HepG2 (cell line): Measurements from ENCODE around the gene FBXO11. TPM values are rescaled to one million over a fixed set of nuclear protein-coding genes. Genes with fewer than 3 reads are reported as not detected.

Source experiments
- ATAC-seq: fragments of 200-7000 bp; cut with Tn5 transposase; 3 replicates; pipeline ENCODE4 v1.9.1; 2020; ENCODE audit warnings: mild to moderate bottlenecking, moderate library complexity
- Bru-seq: library from RNA; stranded (reverse); fragments of 400-500 nt; gene quantifications from one replicate; lab custom pipeline; 2021; lab: Mats Ljungman, UMichigan
- BruChase-seq, 2 experiments: library from RNA; stranded (reverse); fragments of 400-500 nt; gene quantifications; one replicate each; lab custom pipeline; 2021; lab: Mats Ljungman, UMichigan
- BruUV-seq: library from RNA; stranded (reverse); fragments of 400-500 nt; replicated peaks from 2 replicates; lab custom pipeline; 2021; lab: Mats Ljungman, UMichigan
- CTCF ChIA-PET: fragments of 300-600 bp; formaldehyde crosslinking; extraction: SDS; loops from one replicate; lab custom pipeline; 2021; ENCODE audit warnings: low total read pairs, inconsistent platforms, low intra/inter-chr PET ratio; lab: Yijun Ruan, JAX
- POLR2A ChIA-PET: fragments of 350-600 bp; sonication (Branson Sonifier 250); formaldehyde crosslinking; loops from one replicate; lab custom pipeline; 2020; ENCODE audit warnings: antibody characterized with exemption, inconsistent platforms; lab: Yijun Ruan, JAX
- DNase-seq: peaks from one replicate; pipeline ENCODE4 v3.0.0-alpha.2; 2015; ENCODE audit warnings: low spot score
- FAIRE-seq: peaks from 3 replicates; lab custom pipeline; 2011; peaks lifted over from hg19 to GRCh38; lab: Jason Lieb, UNC
- H2AFZ ChIP-seq: one replicate; pipeline ENCODE4 v1.6.1; 2011; ENCODE audit warnings: low read length, inconsistent platforms
- H3K27ac ChIP-seq: fragments of 300-600 bp; 3 replicates; pipeline ENCODE4 v1.8.0; 2011; ENCODE audit warnings: mixed run types, mild to moderate bottlenecking, mixed read lengths, low read length, inconsistent platforms; ENCODE audit not compliant: insufficient read depth; ENCODE audit errors: extremely low read length
- H3K27me3 ChIP-seq, 2 experiments: fragments of 200-600 bp in 1 of 2; 2 replicates in 1 of 2; 3 replicates in 1 of 2; pipeline versions ENCODE4 v1.6.0 to v1.8.0; 2011; ENCODE audit warnings: low read length in 2 of 2, mild to moderate bottlenecking in 2 of 2, moderate library complexity in 2 of 2, inconsistent platforms in 1 of 2; ENCODE audit not compliant: insufficient read depth in 2 of 2, control insufficient read depth in 1 of 2
- H3K36me3 ChIP-seq, 2 experiments: fragments of 200-600 bp in 1 of 2; replicated peaks in 1 of 2; 2 replicates in 1 of 2; 3 replicates in 1 of 2; pipeline versions ENCODE4 v1.5.1 to v1.8.0; 2011; ENCODE audit warnings: low read length in 2 of 2, inconsistent platforms in 1 of 2; ENCODE audit not compliant: insufficient read depth in 2 of 2, control insufficient read depth in 1 of 2
- H3K4me1 ChIP-seq: 2 replicates; pipeline ENCODE4 v1.5.1; 2012; ENCODE audit warnings: low read length, inconsistent platforms; ENCODE audit not compliant: insufficient read depth
- H3K4me2 ChIP-seq: 2 replicates; pipeline ENCODE4 v1.6.0; 2011; ENCODE audit warnings: low read depth, low read length, inconsistent platforms
- H3K4me3 ChIP-seq, 3 experiments: fragments of 200-600 bp in 1 of 3; sonication (generic), shearing (Covaris generic) in 1 of 3; replicated peaks in 1 of 3; 2 replicates each; pipeline ENCODE4 v1.5.1; 2011 to 2016; ENCODE audit warnings: low read length in 3 of 3, inconsistent platforms in 2 of 3, low read depth in 2 of 3, mild to moderate bottlenecking in 2 of 3, control low read depth in 1 of 3, mixed read lengths in 1 of 3; ENCODE audit not compliant: insufficient read depth in 1 of 3
- H3K79me2 ChIP-seq: one replicate; pipeline ENCODE4 v1.6.1; 2011; ENCODE audit warnings: low read length, inconsistent platforms; ENCODE audit not compliant: insufficient read depth
- H3K9ac ChIP-seq: 2 replicates; pipeline ENCODE4 v1.6.0; 2011; ENCODE audit warnings: mild to moderate bottlenecking, low read depth, low read length, inconsistent platforms; ENCODE audit not compliant: insufficient read depth
- H3K9me3 ChIP-seq: 2 replicates; pipeline ENCODE4 v1.5.1; 2012; ENCODE audit warnings: mild to moderate bottlenecking, low read length
- H4K20me1 ChIP-seq: 2 replicates; pipeline ENCODE4 v1.6.0; 2011; ENCODE audit warnings: inconsistent platforms, mild to moderate bottlenecking, low read length, moderate library complexity; ENCODE audit not compliant: insufficient read depth
- ARNTL ChIP-seq: sonication (generic); formaldehyde crosslinking; IDR thresholded peaks from 2 replicates; pipeline ENCODE4 v1.4.0; 2020; ENCODE audit warnings: mild to moderate bottlenecking, missing genetic modification reagents
- HNRNPUL1 ChIP-seq: fragments of 200-400 bp; formaldehyde crosslinking; IDR thresholded peaks from 2 replicates; pipeline ENCODE4 v1.6.1; 2017; ENCODE audit warnings: low read depth, mild to moderate bottlenecking, low read length, moderate library complexity
- ZBTB7B ChIP-seq: sonication (generic); formaldehyde crosslinking; IDR thresholded peaks from 2 replicates; pipeline ENCODE4 v1.4.0; 2020; ENCODE audit warnings: missing genetic modification reagents
- ZMYM2 ChIP-seq: sonication (generic); formaldehyde crosslinking; IDR thresholded peaks from 2 replicates; pipeline ENCODE4 v1.8.0; 2022; ENCODE audit warnings: mild to moderate bottlenecking, missing genetic modification reagents
- ZNF572 ChIP-seq: sonication (generic); formaldehyde crosslinking; IDR thresholded peaks from 2 replicates; pipeline ENCODE4 v1.5.1; 2020; ENCODE audit warnings: mild to moderate bottlenecking, missing genetic modification reagents
- WGBS: methylation state at CpG from one replicate; pipeline ENCODE4 v1.1.6; 2017; ENCODE audit warnings: low lambda C conversion rate; 5-methylcytosine and 5-hydroxymethylcytosine counted together
- in situ Hi-C: cut with HindIII; loops from 2 replicates; pipeline ENCODE4 v1.10.0; 2017; ENCODE audit warnings: low pct_unique_long_range_greater_than_20kb; ENCODE audit not compliant: extremely low pct_ligation_motif_present
- intact Hi-C: fragments of 100-400 bp; cut with micrococcal nuclease; formaldehyde crosslinking; loops from one replicate; pipeline ENCODE4 v1.10.0; 2022; ENCODE audit not compliant: unreplicated experiment
- long read RNA-seq, 2 experiments: library from RNA in 1 of 2; library from polyadenylated mRNA in 1 of 2; stranded (forward) in 1 of 2; unstranded in 1 of 2; transcript quantifications; one replicate each; pipeline ENCODE4 v2.0.0, GENCODE V29; 2019 to 2022
- polyA minus RNA-seq, 3 experiments: library from RNA; depleted of rRNA, polyadenylated mRNA; stranded (reverse); fragments of >200 nt; gene quantifications; 2 replicates each; pipeline ENCODE4 v1.2.3, GENCODE V29; 2011; ENCODE audit warnings: low replicate concordance in 1 of 3
- polyA plus RNA-seq, 8 experiments: library from polyadenylated mRNA; depleted of rRNA in 3 of 8; stranded (reverse) in 7 of 8; unstranded in 1 of 8; fragments of >200 nt; fragmentation: Illumina TruSeq in 4 of 8; extraction: Trizol in 4 of 8; gene quantifications; 2 replicates each; pipeline versions ENCODE4 v1.2.1 to v1.2.3, GENCODE V29; 2011 to 2016; ENCODE audit warnings: low read depth in 4 of 8, missing spikeins in 1 of 8, mixed read lengths in 1 of 8; ENCODE audit not compliant: insufficient read depth in 1 of 8
- total RNA-seq, 5 experiments: library from RNA; depleted of rRNA; stranded (reverse); fragments of >200 nt; fragmentation: Illumina TruSeq; extraction: Trizol; gene quantifications; 2 replicates each; pipeline ENCODE4 v1.2.3, GENCODE V29; 2016; ENCODE audit warnings: low read depth in 1 of 5
- TF ChIP-seq, protein P1 (sequence below): sonication (generic); formaldehyde crosslinking; IDR thresholded peaks from 2 replicates; pipeline ENCODE4; 2020; ENCODE audit warnings: missing genetic modification reagents, mild to moderate bottlenecking, borderline replicate concordance
- TF ChIP-seq, protein P2 (sequence below): sonication (generic); formaldehyde crosslinking; IDR thresholded peaks from 2 replicates; pipeline ENCODE4 v1.5.0; 2020; ENCODE audit warnings: mild to moderate bottlenecking, missing genetic modification reagents
- TF ChIP-seq, protein P3 (sequence below): IDR thresholded peaks from 2 replicates; pipeline ENCODE4 v1.6.1; 2016

Gene FBXO11
- 27.9 and 41.0 TPM in 2 replicates for total RNA-seq (2016; rRNA removed; fragmentation: Illumina TruSeq; extraction: Trizol)
- 11.5 and 14.6 TPM in 2 replicates for total RNA-seq (2016; cell fraction: cytosol; rRNA removed; fragmentation: Illumina TruSeq; extraction: Trizol; ENCODE audit: low read depth)
- total RNA-seq (2016; cell fraction: insoluble cytoplasmic fraction; rRNA removed; fragmentation: Illumina TruSeq; extraction: Trizol) = 26.7 and 46.3 TPM in 2 replicates
- total RNA-seq (2016; cell fraction: membrane; rRNA removed; fragmentation: Illumina TruSeq; extraction: Trizol) = 18.4 and 18.5 TPM in 2 replicates
- 42.0 and 47.7 TPM in 2 replicates for total RNA-seq (2016; cell fraction: nucleus; rRNA removed; fragmentation: Illumina TruSeq; extraction: Trizol)
- 47.6 and 52.7 TPM in 2 replicates for polyA plus RNA-seq (2011; rRNA removed)
- polyA plus RNA-seq (2011; cell fraction: cytosol; rRNA removed) = 17.2 and 22.5 TPM in 2 replicates
- polyA plus RNA-seq (2011; cell fraction: nucleus; rRNA removed) = 62.5 and 68.1 TPM in 2 replicates
- 36.4 and 47.4 TPM in 2 replicates for polyA plus RNA-seq (2012)
- polyA plus RNA-seq (2016; cell fraction: cytosol; fragmentation: Illumina TruSeq; extraction: Trizol; ENCODE audit: low read depth) = 1.2 and 1.3 TPM in 2 replicates
- polyA plus RNA-seq (2016; cell fraction: insoluble cytoplasmic fraction; fragmentation: Illumina TruSeq; extraction: Trizol; ENCODE audit: low read depth) = 37.9 and 39.3 TPM in 2 replicates
- polyA plus RNA-seq (2016; cell fraction: membrane; fragmentation: Illumina TruSeq; extraction: Trizol; ENCODE audit: low read depth) = 5.1 and 5.5 TPM in 2 replicates
- polyA plus RNA-seq (2016; cell fraction: nucleus; fragmentation: Illumina TruSeq; extraction: Trizol; ENCODE audit: insufficient read depth, low read depth) = 65.5 and 73.4 TPM in 2 replicates
- 33.4 and 36.4 TPM in 2 replicates for polyA minus RNA-seq (2011; rRNA and poly(A)+ RNA removed; ENCODE audit: low replicate concordance)
- polyA minus RNA-seq (2011; cell fraction: cytosol; rRNA and poly(A)+ RNA removed) = 34.6 and 36.1 TPM in 2 replicates
- 84.1 and 86.4 TPM in 2 replicates for polyA minus RNA-seq (2011; cell fraction: nucleus; rRNA and poly(A)+ RNA removed)
- percentile 91 among the genes with signal in this experiment for Bru-seq, nascent RNA
- percentile 90 among the genes with signal in this experiment for BruChase-seq, experiment 1, labeled RNA remaining after a 6-hour chase
- BruChase-seq, experiment 2, labeled RNA remaining after a 2-hour chase = percentile 90 among the genes with signal in this experiment
- long read RNA-seq, experiment 1, partial matches to known transcripts = 3 of 7 reads
- long read RNA-seq, experiment 1, other reads (novel, unspliced or antisense) = 3 of 7 reads
- long read RNA-seq, experiment 2, full-length matches to known transcripts = 10 of 47 reads
- long read RNA-seq, experiment 2, partial matches to known transcripts = 9 of 47 reads
- long read RNA-seq, experiment 2, other reads (novel, unspliced or antisense) = 28 of 47 reads

DNA sequence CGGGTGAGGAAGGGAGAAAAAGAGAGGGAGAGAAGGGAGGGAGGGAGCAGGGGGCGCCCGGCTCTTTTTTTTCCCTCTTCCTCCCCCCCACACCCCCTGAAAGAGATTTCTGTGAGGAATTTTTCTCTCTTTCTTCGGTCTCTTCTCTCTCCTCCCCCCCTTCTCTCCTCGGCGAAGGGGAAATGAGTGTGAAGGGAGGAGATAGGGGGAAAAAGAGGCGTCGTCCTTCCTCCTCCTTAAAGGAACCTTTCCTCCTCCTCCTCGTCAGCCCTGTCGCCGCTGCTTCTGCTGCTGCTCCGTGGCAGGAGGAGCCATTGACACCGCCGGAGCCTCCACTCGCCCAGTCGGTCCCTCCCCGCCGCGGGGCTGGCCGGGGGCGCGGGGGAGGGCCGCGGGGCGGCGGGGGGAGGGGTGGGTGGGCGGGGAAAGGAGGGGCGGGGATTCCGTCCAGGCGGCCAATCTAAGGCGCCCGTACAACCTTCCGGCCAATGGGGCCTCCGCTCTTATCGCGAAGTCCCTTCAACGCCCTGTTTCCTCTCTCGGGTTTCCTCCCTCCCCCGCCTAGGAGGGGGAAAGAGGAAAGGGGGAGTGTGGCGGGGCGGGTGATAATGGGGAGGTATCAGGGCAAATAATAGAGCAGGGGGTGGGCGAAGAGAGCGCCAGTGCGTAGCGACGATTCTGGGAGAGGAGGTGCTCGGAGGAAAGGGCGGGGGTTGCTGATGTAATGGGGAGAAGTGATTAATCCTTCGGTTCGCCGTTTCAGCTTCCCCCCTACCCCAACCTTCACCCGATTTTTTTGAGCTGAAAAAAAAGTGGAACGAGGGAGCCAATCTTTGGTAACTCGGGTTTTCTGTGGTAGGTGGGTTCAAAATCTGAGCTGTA, at the start of gene FBXO11:
FBXO11 (minus strand) TSS at position 342 of the 882 bp plus-strand sequence. CDS start 778 bp downstream, outside the sequence.
- Histone ChIP-seq H2AFZ (peak within 1 kb of the TSS; percentile 72), H3K9me3 (no peaks in the 10 kb centered on the region), H3K9ac (peak within 1 kb of the TSS; percentile 96), H3K4me2 (peak within 1 kb of the TSS; percentile 87), H3K27me3 (peaks cover 0 to 1% of the 10 kb centered on the region in 2 experiments; a peak in 2 of 5 replicates), H3K4me3 (peak within 1 kb of the TSS; percentile 96 to 100 (median 98)), H4K20me1 (peaks cover 28% of the 10 kb centered on the region), H3K27ac (peak within 1 kb of the TSS; percentile 98), H3K4me1 (peaks cover 29% of the 10 kb centered on the region), H3K36me3 (no peaks in the 10 kb centered on the region), H3K79me2 (peaks cover 38% of the 10 kb centered on the region)
- in situ Hi-C loops (no loop called here), intact Hi-C loops (loop anchor here (1.0 to 10.0 kb wide), 5 partner anchors 110 to 318 kb away; partner anchors contain the start of gene MSH6)
- POLR2A ChIA-PET = interaction anchor here (0.7 to 1.0 kb wide), 2 partner anchors 15 to 124 kb away, joined by 3 to 4 read pairs; partner anchors contain the start of gene MSH6
- FAIRE-seq (peak; percentile 76), DNase-seq (peak; percentile 98), ATAC-seq (peak; percentile 90)
- CTCF ChIA-PET = interaction anchor here (1.7 kb wide), 1 partner anchor 200 kb away, joined by 7 read pairs; no protein-coding TSS in a partner anchor
- no TSS peak for BruUV-seq
- under 1% methylated on average over 54 of the region's 54 CpGs for WGBS
- TF ChIP-seq ARNTL = peak; percentile 22; the same call in 1 of the 2 replicates
- no peak for TF ChIP-seq ZNF572 (CRISPR knock-in tag)
- TF ChIP-seq, protein P1, sequence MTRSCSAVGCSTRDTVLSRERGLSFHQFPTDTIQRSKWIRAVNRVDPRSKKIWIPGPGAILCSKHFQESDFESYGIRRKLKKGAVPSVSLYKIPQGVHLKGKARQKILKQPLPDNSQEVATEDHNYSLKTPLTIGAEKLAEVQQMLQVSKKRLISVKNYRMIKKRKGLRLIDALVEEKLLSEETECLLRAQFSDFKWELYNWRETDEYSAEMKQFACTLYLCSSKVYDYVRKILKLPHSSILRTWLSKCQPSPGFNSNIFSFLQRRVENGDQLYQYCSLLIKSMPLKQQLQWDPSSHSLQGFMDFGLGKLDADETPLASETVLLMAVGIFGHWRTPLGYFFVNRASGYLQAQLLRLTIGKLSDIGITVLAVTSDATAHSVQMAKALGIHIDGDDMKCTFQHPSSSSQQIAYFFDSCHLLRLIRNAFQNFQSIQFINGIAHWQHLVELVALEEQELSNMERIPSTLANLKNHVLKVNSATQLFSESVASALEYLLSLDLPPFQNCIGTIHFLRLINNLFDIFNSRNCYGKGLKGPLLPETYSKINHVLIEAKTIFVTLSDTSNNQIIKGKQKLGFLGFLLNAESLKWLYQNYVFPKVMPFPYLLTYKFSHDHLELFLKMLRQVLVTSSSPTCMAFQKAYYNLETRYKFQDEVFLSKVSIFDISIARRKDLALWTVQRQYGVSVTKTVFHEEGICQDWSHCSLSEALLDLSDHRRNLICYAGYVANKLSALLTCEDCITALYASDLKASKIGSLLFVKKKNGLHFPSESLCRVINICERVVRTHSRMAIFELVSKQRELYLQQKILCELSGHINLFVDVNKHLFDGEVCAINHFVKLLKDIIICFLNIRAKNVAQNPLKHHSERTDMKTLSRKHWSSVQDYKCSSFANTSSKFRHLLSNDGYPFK = 0 out of 2 replicates have a peak, but pooled peaks have one; percentile 28
- TF ChIP-seq, protein P2, sequence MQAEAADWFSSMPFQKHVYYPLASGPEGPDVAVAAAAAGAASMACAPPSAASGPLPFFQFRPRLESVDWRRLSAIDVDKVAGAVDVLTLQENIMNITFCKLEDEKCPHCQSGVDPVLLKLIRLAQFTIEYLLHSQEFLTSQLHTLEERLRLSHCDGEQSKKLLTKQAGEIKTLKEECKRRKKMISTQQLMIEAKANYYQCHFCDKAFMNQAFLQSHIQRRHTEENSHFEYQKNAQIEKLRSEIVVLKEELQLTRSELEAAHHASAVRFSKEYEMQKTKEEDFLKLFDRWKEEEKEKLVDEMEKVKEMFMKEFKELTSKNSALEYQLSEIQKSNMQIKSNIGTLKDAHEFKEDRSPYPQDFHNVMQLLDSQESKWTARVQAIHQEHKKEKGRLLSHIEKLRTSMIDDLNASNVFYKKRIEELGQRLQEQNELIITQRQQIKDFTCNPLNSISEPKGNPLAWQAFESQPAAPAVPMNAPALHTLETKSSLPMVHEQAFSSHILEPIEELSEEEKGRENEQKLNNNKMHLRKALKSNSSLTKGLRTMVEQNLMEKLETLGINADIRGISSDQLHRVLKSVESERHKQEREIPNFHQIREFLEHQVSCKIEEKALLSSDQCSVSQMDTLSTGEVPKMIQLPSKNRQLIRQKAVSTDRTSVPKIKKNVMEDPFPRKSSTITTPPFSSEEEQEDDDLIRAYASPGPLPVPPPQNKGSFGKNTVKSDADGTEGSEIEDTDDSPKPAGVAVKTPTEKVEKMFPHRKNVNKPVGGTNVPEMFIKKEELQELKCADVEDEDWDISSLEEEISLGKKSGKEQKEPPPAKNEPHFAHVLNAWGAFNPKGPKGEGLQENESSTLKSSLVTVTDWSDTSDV (CRISPR knock-in tag) = peak; percentile 78; the same call in 1 of the 2 replicates
- TF ChIP-seq, protein P3, sequence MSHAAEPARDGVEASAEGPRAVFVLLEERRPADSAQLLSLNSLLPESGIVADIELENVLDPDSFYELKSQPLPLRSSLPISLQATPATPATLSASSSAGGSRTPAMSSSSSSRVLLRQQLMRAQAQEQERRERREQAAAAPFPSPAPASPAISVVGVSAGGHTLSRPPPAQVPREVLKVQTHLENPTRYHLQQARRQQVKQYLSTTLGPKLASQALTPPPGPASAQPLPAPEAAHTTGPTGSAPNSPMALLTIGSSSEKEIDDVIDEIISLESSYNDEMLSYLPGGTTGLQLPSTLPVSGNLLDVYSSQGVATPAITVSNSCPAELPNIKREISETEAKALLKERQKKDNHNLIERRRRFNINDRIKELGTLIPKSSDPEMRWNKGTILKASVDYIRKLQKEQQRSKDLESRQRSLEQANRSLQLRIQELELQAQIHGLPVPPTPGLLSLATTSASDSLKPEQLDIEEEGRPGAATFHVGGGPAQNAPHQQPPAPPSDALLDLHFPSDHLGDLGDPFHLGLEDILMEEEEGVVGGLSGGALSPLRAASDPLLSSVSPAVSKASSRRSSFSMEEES (CRISPR knock-in tag) = peak; percentile 59
- TF ChIP-seq ZBTB7B (CRISPR knock-in tag) = peak; percentile 3; the same call in 1 of the 2 replicates
- TF ChIP-seq ZMYM2 (CRISPR knock-in tag) = peak; percentile 75
- no peak for TF ChIP-seq HNRNPUL1
